A172 (cell line): ENCODE results near the gene SNRK. TPM values are rescaled to one million over a fixed set of nuclear protein-coding genes. Genes with fewer than 3 reads are reported as not detected.
A peak's percentile ranks its signal among the peaks of the same experiment; 100 is the strongest.

Experiments
- DNase-seq: peaks from one replicate; pipeline ENCODE4 v3.0.0-alpha.2; 2015; ENCODE audit warnings: low spot score
- total RNA-seq: library from RNA; depleted of rRNA; stranded (reverse); fragments of >200 nt; shearing (Covaris generic); gene quantifications from 2 replicates; pipeline ENCODE4 v1.2.3, GENCODE V29; 2014; rRNA removed

Gene SNRK
- total RNA-seq, 1 experiment from 2014 or later: 11.6 TPM

DNA sequence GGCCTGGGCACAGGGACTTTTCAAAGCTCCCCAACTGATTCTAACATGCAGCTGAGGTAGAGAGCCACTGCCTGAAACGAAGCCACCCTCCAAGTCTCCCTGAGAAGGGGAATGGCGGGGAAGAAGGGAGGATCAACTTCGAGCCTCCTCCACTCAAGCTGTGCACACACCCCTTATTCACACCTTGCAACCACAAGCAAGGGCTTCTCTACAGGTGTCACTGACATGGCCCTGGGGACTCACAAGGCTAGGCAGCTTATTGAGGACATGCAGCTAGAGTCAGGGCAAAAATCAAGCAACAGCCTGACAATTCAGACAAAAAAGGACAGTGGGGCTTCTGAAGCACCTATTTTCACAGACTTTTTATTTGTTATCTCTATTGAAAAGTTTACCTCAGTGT lies 85.2 kb downstream of the SNRK start:
- DNase-seq: no peak

DNA sequence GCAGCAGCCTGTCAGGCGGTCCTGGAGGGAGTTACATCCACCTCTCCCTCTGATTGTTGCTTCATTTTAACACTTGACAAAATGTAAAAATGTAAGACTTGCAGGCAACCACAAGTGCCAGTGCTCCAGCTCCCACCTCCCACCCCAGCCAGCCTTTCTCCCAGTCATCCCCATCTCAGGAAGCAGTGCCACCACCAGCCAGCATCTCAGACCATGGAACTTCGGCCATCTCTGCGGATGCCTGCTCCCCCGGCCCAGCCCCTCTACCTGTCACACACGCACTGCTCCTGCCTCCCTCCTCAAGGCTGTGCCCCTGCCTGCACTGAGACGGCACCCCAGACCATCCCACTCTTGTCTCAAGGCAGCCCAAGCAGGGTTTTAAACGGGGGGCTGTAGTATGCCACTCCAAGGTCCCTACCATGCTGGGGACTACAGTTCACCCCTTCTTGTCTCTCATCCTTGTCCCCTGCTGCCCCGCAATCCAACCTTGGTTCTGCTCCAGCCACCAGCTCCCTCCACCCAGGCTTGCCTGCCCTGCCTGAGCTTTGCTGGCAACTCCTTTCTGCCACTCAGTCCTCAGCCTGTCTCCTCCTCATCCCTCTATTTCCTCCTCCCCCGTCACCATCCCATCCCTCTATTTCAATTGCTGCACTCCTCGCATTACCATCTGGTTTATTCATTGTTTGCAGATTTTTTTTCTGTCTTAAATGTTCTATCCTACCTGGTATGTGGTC lies 85.8 kb downstream of the SNRK start:
- DNase-seq: no peak

DNA sequence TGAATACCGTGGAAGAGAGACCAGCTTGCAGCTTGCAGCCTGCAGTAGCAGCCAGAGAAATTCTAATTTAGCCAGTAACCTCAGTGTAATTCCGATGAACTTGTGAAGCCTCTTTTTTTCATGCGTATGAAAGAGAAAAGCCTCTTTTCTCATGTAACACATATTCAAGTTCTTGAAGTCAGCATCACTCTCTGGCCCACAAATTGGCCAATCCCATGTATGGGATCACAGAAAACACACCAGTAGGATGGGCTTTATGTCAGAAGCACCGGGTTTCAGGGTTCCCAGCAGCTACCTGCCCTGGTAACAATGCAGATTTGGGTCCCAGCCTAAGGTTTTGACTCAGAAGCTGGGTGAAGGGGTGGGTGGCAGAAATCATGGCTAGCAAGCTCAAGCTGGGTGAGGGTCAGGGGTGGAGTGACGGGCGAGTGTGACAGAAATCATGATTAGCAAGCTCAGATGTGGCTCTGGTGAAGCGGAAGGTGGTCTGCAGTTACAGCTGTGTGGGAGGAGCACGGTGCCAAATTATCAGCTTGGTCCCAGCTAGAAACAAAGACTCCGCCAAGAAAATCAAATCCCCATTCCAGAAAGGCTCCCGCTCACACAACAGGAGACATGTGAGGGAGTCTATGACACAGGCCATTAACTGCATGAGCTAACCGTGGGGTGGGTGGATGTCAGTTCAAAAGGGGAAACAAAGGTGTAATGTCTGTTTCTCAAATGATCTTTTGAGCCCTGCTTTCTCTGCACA lies 86.6 kb downstream of the SNRK start:
- no peak for DNase-seq

DNA sequence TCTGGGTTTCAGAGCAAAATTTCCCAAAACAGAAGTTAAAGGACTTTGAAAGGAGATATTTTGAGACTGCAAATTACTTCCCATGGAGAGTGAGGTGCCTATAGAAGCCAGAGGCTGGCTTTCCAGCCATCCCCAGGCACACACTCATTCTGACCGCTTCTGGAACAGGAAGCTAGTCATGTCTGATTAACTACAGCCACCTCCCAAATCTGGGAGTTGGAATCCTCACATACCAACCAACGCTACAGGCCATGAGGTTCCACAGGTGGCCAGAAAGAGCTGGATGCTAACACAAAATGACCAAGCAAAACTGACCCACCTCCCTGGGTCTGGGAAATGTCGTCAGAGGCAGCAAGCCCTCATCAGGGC lies 87.2 kb downstream of the SNRK start:
- DNase-seq: peak; percentile 4

DNA sequence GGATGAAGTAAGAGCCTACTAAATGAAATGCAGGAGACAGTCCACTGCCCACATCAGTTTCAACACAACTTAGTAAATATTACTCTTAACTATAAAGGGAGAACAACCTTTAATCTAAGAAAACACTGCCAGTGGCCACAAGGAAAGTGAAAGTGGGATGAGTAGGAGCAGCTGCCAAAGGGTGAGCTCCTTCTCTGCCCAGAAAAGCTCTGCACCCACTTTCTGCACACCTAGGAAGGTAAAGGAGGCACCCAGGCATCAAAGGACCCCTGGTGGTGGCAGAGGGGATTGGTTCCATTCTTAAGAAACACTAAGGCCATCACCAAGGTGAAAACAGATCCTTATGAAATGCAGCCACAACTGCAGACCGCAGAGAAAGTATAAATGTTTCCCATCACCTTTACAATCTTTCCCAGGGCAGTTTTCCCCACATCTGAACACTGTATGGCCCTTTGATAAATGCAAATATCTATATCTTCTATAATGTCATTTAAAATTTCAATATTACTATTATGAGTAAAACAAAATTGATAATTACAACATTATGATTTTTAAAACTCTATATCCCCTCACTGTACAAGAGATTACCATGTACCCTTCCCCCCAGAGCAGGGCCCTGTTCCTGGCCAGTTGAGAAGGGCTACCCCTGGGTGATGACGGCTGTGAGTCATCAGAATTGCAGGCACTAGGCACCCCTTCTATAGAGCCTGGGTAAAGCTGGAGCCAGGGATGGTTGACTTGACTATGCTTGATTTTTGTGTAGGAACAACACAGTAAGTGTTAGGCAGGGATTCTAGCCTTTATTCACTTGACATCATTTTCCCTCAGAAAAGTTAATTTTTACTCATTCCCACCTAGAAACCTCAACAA lies 92.0 kb downstream of the SNRK start:
- DNase-seq: peak; percentile 18

DNA sequence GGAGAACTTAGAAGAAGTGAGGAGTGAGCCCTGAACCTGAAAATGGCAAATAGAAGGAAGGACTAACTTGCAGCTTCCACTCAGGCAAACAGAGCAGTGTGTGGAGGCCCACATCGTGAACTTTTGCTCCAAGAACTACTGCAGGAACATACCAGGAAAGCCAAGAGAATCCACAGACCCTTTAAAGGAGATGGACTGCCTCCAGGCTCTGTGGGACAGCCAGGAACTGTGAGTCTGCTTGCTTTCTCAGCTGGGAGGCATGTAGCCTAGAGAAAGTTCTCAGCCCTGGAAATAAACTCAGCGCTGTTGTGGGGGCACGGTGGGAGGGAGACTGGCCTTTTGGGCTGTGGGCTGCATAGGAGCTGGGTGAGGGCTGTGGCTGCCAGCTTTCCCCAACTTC lies 93.0 kb downstream of the SNRK start:
- DNase-seq: no peak

DNA sequence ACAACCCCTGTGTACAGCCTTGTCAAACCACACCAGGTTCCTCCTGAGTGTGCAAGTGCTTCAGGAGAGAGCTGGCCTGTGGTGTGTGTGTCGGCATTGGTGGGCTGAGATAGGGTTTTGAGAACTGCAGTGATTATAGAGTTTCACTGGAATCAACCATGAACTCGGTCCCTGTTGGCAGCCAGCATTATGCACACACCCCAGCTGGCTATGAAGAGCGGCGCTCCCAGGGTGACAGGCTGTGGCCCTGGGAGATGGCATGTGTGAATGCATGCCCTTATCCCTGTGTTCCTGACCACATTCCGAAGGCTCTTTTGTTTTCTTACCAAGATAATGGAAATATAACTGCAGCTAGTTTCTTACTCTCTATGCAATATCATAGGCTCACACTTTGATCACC lies 101.8 kb downstream of the SNRK start:
- DNase-seq: no peak

DNA sequence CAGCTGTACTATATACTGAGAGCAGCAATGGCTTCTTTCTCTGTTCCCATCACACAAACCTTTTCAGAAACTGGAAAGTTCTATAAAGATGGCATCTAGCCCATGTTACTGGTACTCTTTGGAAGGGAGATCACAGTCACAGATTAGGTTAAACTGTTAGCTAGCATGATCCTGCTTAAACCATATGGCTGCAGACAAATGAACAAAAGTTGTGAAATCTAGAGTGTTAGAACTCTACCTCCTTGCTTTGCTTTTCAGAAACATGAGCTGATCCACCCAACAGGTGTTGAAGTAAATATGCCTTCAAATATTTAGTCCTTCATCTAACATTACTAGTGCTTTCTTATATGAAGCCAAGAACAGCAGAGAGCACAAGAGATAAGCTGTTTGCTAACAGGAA lies 102.6 kb downstream of the SNRK start:
- DNase-seq: no peak

DNA sequence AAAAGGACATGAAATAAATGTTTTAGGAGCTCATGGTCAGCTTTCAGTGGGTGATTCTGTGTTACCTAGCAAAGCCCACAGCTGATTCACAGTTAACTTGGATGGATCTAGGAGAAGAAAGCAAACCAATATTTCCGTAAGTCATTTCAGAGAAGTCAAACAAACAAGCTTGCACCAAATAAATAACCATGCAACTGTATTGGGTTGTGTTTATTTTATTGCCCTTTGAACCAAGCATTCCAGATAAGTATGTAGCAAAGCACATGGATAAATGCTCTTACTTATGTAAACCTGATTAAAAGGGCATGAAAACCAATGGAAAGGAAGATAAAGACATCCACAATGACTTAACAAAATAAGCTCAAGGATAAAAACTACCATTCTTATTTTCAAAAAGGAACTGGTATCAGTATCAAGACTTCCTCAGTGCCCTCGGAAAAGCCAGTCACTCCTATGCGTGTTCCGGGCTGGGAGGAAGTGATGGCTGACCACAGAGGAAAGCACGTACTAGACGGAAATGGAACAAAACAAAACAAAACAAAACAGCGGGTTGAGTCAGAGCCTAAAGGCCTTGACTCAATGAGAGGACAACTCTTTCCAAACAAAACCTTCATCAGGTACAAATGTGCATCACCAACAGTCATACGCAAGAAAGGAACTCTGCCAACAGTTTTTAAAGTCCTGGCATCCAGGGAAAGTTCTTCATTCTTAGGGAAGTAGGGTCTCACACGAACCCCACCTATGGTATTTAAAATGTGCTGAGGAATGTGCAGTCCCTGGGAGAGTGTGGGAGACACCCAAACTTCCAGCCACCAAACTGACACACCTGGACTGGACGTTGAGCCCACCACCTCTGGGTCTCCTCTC lies 103.3 kb downstream of the SNRK start:
- peak; percentile 73 for DNase-seq

DNA sequence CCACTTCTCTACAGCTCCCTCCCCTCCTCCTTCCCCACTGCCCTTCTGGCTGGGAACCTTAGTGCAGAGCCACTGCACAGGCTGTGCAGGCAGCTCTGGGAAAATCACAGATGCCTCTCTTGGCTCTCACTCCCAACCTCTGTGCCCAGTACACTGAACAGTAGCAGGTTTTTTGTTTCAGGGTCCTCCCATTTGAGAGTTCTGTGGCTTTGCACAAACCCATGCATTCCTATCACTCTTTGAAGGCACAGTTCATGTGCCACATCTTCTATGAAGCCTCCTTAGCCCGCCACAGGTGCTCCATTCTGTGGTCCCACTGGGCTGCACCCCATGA lies 103.9 kb downstream of the SNRK start:
- no peak for DNase-seq

DNA sequence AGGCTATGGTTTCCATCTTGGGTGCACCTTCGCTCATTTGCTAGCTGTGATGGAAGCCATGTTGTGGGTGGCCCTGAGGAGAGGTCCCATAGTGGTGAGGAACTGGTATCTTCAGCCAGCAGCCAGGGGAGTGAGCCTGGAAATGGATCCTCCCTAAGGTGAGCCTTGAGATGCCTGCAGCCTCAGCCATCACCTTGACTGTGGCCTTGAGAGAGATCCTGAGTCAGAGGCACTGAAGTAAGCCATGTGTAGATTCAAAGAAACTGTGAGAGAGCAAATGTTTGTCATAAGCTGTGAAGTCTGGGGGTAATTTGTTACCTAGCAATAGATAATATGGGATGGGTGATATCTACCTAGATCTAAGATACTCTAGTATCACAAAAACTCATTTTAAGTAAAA lies 105.3 kb downstream of the SNRK start:
- no peak for DNase-seq

DNA sequence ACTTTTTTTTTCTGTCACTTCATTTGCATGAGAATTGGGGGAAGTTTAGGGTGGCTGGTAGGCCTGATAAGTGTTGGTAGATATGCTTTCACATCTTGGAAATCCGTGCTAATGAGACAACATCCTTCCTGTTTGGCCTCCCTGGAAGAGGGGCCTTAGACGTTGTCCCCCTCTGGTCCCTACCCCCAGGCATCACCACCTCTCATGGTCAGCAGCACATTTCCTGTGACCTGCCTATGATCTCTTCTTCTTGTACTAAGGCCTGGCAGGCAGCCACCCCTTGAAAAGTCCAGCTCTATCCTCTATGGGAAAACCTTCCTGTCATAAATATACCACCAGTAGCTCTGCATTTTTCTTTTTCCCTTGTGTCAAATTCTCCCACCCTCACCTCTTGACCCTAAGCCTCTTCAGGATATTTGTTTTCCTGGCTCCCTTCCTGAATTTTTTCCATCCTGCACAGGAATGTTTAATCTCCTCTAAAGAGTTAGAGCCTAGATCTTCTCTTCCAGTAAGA lies 107.8 kb downstream of the SNRK start:
- DNase-seq: peak; percentile 22

DNA sequence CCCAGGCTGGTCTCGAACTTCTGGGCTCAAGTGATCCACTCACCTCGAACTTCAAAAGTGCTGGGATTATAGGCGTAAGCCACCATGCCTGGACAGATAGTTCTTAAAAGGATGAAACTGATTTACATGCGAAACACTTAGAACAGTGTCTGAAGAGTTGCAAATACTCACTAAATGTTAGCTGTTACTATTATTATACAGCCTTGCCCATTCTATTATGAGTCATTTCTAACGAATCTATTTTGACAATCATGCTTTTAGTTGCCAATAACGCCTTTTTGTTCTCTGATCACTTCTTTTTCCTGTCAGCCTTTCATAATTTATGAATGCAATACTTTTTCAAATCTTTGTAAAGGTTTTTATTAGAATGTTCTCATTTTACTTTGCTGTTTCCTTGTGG lies 112.7 kb downstream of the SNRK start:
- no peak for DNase-seq

DNA sequence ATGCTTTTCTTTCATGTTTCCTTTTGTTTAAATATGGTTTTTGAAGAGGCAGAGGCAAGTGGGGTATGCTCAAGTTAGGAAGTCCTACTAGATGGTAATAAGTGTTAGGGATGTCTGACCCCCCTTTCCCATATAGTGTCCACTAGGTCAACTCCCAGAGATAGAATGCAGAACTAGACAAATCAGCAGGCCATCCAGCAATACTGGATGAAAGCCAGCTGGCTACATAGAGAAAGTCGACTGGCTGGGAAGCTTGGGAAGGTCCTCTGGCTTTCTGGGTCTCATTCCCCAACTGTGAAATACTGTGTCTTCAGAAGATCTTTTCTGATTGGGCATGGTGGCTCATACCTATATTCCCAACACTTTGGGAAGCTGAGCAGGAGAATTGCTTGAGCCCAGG lies 113.8 kb downstream of the SNRK start:
- no peak for DNase-seq

Other genes starting within 250 kb of the SNRK start
- gene POMGNT2, start 180.5 kb upstream of the SNRK start, total RNA-seq: 20.2 and 25.7 TPM in 2 replicates